GM18508 (cell line): Measurements from ENCODE around the gene TBX18.

Experiments
- ATAC-seq: cut with Tn5 transposase; IDR thresholded peaks from one replicate; pipeline ENCODE4 v1.9.1; 2021; ENCODE audit warnings: moderate number of reproducible peaks; ENCODE audit not compliant: insufficient read depth, unreplicated experiment

Gene TBX18

GRCh38 chr6:84638286-84638685, 126.1 kb downstream of the TBX18 start:
- no peak for ATAC-seq
